GM19455 (cell line): ENCODE results near the gene CLIC4.

Experiments
- ATAC-seq: cut with Tn5 transposase; IDR thresholded peaks from one replicate; pipeline ENCODE4 v1.9.1; 2021; ENCODE audit not compliant: unreplicated experiment

Gene CLIC4

DNA sequence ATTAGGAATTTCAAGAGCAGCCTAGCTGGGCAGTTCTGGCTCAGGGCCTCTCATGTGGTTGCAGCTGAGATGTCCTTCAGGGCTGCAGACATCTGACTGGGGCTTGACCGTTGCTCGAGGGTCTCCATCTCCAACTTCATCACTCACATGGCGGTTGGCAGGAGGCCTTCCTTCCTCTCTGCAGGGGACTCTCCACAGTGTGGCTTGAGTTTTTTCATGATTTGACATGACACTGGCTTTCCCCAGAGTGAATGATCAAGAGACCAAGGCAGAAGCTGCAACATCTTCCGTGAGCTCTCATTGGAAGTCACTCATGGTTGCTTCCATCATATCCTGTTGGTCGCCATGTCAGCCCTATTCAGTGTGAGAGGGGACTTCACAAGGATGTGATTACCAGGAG lies 110.2 kb downstream of the CLIC4 start:
- ATAC-seq: no peak

DNA sequence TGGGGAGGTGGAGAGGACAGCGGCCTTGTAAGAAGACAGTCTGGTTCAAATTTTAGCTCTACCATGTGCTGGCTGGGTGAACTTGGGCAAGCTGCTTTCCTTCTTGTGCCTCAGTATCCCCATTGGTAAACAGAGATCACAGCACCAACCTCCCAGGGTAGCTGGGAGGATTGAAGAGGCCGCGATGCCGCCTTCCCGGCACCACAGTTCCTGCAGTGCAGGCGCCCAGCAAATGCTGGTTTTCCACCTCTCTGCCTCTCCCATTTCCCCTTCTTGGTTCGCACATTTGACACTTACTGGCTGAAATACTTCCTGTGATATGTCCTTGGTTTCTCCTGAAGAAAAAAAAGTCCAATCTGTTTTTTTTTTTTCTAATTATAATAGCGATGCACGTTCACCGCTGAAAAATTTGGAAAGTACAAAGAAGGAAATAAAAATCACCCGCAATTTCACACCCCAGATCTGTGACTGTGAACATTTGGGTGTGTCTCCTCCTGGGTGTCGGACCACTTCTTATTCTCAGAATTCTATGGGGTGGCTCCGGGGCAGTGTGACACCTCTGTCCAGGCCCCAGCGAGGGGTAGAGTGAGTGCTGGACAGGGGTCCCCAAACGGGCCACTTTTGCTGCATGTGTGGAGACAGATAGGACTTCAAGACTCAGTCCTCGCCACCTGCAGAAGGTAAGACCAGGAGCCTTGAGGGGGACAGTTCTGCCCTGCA lies 111.7 kb downstream of the CLIC4 start:
- ATAC-seq: no peak

DNA sequence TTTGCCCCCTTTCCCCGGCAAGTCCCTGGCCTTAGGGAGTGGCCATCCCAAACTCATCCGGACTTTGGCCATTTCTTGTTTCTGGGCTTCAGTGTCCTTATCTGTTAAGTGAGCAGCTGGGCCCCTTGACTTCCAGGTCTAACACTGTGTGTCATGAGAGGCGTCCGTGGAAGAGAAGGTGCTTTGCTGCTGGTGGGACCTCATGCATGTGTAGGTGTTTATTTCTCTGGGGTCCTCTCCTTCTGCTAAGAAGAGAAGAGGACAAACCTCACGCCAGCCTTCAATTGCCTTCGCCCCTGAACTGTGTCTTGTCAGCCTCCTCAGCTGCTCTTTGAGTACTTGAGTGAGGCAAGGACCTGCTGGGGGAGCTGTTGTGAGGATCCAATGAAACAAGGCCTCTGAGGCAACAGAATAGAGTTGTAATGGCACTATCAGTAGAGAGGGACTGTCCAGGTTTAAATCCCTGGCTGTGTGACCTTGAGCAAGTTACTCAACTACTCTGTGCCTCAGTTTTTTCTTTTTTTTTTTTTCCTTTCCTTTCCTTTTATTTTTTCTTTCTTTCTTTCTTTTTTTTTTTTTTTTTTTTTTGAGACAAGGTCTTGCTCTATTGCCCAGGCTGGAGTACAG lies 112.4 kb downstream of the CLIC4 start:
- no peak for ATAC-seq

DNA sequence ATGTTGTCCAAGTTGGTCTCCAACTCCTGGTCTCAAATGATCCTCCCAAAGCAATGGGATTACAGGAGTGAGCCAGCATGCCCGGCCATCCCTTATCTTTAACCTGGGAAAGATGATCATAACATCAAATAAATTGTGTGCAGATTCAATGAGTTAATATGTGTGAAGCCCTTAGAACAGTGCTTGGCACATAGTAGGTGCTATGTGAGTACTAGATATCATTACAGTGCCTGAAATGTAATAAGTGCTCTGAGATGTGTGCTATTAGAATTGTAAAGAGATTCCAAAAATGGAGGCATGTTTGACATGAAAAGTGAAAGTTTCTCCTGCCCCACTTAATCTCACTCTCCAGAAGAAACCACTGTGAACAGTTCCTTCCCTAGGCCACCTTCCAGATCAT lies 113.0 kb downstream of the CLIC4 start:
- no peak for ATAC-seq

DNA sequence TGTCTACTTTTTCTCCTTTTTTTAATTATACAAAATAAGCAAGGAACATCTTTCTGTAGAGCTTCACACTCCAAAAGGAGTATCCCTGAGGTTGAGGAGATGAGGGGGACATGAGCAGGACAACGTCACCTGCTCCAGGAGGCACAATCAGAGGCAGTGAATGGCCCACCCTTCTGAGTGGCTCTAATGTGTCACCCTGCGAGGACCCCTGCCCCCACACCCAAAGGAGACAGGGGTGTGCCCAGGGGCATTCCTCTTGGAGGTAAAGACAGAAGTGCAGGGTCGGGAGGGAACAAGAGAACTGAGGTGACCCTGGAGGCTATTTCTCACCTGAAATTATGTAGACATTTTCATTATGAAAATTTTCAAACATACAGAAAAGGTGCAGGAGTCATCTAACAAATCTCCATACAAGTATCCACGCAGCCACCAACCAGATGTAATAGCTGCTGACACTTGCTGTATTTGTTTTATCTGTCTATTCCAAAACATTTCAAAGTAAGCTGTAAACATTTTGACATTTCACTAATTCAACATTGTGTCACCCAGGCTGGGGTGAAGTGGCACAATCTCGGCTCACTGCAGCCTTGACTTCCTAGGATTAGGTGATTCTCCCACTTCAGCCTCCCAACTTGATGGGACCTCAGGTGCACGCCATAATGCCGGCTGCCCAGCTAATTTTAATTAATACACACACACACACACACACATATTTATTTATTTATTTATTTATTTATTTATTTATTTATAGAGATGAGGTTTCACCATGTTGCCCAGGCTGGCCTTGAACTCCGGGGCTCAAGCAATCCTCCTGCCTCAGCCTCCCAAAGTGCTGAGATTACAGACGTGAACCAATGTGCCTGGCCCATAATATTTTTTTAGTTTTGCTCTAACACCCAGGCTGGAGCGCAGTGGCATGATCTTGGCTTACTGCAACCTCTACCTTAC lies 114.1 kb downstream of the CLIC4 start:
- ATAC-seq: no peak

DNA sequence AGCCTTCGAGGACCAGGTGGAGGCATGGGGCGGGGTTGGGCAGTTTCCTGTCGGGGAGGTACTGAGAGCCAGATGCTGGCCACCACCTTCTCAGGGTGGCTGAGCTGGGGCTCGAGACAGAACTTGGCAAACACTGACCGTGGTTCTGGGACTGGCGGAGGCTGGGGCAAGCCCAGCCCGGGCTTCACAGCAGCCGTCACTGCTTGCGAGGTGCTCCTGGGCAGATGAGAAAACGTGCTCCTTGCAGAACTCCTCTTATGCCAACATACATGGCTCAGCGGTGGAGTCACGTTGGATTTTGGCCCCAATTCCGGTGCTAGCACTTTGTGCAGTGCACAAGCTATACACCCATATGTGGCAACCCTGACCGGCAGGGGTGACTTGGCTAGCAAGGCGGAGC lies 115.6 kb downstream of the CLIC4 start:
- ATAC-seq: no peak

DNA sequence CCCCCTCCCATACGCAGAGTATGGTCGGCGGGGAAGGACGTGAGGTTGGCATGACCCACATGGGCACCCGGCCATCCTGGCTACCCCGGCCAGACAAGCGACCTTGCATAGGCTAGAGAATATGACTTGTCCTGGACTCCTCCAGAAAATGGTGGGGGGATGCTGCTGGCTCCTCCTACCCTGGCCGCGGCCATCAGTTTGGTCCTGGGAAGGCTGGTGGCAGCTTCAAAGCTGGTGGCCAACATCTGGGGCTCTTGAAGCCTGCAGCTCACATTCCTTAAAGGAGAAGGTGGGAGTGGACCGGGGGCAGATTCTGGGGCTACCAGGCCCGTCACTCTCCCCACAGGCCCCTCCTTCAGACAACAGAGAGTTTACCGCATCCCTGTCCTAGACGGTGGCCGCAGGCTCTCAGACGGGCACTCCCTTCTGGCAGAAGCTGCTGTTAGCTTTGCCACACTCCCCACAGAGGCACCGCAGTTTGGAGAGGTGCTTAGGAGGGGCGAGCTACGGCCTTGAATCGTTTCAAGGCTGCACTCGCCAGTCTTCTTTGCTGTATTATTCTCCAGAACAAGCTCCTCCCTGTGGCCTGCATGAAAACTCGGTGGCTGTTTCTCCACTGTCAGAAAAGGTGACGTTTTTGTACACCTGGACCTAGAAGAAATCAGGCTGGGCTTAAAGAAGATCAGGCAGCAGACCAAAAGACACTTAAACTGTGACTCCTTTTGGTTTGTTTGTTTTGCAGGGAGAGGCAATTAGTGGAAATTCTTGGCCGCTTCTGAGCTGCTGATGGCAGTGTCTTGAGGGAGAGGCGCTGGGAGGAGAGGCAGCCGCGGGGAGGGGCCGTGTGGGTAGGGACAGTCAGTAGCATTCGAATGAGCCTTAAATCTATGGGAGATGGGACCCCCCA lies 116.8 kb downstream of the CLIC4 start:
- ATAC-seq: no peak

DNA sequence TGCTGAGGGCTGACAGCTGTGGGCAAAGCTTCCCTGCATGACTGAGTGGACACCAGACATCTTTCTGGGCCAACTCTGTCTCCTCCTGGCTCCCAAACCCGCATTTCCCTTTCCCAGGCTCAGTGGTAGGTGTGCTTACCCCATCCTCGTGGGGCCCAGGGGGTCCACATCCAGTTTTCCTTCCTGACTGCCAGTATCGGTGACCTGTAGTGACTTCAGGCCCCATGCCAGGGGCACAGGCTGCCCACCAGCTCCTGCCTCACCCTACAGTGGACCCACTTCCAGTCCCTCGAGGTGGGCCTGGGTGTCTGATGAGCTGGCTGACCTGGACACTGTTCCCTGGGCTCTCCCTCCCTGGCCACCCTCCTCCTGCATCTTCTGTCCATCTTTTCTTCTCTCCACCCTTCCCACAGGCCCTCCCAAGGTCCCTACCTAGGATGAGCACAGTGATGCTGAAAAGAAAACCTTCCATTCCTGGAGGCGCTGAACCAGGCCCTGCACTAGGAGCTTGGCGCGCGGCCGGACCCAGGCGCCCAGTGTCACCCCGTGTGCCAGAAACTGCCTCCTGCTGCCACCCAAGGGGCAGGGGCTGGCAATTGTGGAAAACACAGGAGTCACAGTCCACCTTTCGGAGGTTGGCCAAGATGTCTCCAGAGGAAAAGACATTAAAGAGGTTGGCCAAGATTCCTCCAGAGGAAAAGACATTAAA lies 117.7 kb downstream of the CLIC4 start:
- no peak for ATAC-seq

DNA sequence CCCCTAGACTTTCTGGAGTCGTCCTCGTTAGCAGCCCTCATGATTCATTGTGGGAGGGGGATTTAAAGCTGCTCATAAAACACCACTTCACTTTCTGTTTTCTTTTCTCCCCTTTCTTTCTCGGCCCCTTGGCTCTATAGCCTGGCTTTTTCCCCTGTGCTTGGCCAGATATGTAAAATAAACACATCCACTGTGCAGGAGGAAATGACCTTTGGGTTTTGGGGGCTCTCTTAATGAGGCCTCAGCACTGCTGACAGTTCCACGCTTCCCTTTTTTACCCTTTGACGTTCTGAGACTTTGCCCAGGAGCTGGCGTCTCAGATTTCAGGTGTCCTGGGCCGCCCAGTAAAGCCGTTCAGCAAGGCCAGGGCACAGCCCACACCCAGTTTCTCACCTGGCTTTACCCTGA lies 119.1 kb downstream of the CLIC4 start:
- ATAC-seq: no peak

DNA sequence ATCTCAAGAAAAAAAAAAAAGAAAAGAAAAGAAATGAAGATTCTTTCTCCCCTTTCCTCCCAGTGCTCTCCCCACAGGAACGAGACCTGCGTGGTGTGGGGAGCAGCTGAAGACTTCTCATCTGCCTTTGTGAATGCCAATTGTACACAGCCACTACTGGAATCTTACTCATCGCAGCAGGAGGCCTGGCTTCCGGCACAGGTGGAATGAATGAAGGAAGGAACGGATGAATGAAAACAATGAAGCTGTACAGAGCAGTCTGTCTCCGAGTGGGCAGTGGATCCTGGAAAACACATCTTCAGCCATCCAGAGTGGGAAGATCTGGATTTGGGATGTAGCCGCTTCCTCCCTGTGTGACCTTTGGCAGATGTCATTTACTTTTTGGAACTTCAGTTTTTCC lies 119.9 kb downstream of the CLIC4 start:
- no peak for ATAC-seq

DNA sequence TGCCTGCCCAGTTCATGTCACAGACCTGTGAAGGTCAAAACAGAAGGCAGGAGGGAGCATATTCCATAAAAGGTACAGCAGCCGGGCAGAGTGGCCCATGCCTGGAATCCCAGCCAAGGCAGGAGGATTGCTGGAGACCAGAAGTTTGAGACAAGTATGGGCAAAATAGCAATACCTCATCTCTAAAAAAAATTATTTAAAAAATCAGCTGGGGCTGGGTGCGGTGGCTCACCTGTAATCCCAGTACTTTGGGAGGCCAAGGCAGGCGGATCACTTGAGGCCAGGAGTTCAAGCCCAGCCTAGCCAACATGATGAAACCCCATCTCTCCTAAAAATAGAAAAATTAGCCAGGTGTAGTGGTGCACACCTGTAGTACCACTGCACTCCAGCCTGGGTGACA lies 120.3 kb downstream of the CLIC4 start:
- ATAC-seq: no peak

DNA sequence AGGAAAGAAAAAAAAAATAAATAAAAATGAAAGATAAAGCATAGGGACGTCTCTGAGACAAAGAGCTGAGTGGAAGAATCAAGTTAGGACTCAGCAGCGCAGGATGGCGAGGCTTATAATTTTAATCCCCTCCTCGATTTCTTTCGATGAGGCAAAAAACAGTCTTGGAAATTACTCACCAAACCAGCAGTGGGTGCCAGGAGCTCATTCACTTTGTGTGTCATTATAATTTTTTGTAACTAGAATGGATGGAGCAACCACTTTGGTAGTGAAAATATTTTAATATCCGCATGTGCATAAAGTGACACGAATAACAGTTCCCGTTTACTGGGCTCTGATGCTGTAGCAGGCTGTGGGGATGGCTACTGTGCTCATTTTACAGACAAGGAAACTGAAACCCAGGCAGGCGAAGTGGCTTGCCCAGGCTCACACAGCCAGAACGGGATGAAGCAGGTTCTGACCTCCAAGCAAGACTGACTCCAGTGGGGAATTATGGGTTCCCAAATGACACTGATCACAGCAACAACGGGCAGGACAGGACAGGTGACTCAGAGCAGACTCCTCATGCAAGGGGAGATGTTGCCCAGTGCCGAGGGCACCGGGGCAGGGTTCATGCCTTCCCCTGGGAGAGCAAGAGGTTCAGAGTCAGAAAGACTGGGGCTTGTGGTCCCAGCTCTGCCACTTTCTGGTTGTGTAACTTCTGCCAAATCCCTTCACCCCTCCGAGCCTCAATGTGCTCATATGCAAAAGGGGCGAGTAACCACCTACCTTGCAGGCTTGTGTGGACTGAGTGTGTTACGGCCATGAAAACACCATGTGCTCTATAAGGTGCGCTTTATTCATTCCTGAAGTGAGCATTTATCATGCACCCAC lies 121.2 kb downstream of the CLIC4 start:
- no peak for ATAC-seq

DNA sequence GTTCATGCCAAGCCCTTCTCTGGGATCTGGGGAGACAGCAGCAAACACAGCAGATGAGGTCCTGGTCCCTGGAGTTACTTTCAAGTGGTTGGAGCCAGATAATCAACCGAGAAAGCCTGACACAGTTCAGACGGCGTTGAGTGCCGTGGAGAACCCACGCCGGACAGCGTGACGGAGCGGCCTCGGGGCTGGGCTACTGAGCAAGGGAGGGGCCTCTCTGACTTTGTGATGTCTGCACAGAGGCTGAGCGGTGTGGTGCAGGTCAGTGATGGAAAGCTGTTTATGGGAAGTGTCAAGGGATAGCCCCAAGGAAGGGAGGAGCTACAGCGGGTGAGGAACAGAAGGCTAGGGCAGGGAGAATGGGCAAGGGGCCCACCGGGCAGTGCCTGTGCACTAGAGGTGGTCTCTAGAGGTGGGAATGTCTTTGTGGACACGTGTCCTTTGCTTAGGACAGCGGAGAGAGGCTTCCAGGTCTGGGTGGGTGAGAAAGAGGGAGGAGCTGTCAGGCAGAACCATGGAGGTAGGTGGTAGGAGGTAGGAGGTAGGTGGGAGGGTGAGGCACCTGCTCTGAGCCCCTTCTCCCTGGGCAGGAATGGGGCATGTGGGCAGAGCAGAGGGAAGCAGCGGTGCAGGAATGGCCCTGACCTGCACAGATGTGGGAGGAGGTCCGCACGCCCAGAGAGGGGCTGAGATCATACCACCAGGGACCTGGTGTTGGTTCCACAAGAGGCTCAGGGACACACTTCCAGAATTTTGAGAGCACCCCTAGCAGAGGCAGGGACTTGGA lies 122.0 kb downstream of the CLIC4 start:
- ATAC-seq: no peak

DNA sequence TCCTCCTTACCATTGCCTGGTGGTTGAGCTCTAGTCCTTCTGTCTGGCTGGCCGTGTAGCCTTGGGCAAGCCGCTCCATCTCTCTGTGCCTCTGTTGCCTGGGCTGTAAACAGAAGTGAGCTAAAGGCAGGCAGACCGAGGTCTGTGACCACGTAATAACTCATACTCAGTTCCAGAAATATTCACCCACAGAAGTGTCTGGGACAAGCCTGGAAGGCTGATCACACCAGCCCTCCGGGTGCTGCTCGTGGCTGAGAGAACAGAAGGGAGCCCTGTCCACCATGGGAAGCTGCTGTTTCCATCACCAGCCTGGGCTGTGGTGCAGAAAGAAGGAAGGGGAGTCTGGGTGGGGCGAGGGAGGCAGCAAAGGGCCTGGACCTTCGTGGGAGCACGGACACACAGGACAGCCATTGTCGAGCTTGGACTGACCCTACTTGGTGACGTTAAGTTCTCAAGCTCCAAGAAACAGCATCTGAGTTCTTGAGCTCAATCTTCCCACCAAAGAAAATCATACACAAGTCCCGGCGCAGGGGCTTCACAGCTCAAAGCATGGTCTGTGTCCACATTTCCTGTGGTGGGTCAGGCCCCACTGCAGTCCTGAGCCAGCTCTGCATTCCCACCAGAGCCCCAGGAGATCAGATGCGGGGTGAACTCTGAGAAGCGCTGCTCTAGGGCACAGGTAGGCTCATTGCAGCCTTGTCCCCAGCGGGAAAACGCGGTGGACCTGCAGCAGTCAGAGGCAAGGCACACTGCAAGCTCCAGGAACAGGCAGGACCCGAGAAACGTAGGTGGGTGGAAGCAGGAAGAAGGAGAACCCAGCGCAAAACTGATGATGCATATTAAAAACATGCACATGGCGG lies 123.0 kb downstream of the CLIC4 start:
- ATAC-seq: no peak

DNA sequence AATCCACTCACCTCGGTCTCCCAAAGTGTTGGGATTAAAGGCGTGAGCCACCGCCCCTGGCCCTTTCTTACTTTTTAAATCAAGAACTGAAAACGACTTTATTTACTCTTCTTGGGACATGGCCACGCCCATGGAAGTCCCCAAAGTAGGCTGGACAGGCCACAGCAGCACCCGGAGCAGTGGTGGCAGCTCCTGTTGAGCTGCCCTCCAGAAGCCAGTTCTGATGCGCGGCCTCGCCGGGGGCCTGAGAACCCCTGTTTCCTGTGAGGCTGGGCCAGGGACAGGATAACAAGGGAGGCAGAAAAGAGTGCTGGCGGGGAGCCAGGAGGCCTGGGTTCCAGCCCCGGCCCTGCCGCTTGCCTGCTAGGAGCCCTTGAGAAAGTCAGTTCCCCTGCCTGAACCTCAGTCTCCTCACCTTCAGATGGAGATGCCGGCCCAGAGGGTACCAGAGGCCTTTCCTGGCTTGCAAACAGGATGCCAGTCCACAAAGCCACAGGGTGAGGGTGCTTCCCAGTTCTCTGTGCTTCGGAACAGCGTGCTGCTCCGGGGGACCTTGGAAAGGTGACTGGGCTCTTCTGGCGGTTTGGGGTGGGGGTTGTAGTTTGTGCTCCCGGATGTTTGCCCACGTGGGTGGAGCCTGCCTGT lies 125.4 kb downstream of the CLIC4 start:
- ATAC-seq: no peak

DNA sequence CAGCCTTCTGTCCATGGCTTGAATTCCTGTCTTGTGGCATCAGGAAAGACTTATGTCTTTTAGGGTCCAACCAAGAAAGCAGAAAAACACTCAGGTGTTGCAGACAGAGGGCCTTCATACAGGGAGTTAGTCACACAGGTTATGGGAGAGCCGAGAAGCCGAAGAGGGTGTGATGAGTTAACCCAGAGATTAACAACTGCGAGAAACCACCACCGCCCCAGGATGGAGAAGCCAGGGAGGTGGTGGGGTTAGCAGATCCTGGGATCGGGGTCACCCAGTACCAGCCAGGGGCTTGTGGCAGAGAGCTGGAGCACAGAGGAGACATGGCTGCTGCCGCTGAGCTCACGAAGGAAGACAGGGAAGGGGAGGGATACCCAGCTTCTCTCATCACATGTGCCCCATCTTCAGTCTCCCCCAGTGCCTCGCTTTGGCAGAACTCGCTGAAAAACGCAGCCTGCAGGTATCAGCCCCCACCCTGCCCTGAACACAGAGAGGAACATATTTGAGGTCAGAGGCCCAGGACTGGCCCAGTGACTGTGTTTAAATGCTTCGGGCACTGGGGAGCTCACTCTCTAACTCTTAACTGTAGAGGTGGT lies 126.2 kb downstream of the CLIC4 start:
- no peak for ATAC-seq
